Fibroblast of pulmonary artery (primary cell): ENCODE data around the gene PSAP.
A peak's percentile ranks its signal among the peaks of the same experiment; 100 is the strongest.

Experiments used
- DNase-seq: peaks from one replicate; pipeline ENCODE4 v3.0.0-alpha.2; 2010; ENCODE audit warnings: low read depth
- H3K4me3 ChIP-seq: replicated peaks from 2 replicates; pipeline ENCODE4 v1.5.1; 2011; ENCODE audit warnings: low read depth, mild to moderate bottlenecking, control low read depth, low read length, moderate library complexity
- CTCF ChIP-seq: IDR thresholded peaks from 2 replicates; pipeline ENCODE4 v1.5.1; 2011; ENCODE audit warnings: mild to moderate bottlenecking, control low read depth, low read length, inconsistent platforms; ENCODE audit errors: missing control alignments

Gene PSAP

GRCh38 chr10:71829171-71829570 lies 21.9 kb downstream of the PSAP start:
- DNase-seq = peak; percentile 40
- TF ChIP-seq CTCF = no peak

DNA sequence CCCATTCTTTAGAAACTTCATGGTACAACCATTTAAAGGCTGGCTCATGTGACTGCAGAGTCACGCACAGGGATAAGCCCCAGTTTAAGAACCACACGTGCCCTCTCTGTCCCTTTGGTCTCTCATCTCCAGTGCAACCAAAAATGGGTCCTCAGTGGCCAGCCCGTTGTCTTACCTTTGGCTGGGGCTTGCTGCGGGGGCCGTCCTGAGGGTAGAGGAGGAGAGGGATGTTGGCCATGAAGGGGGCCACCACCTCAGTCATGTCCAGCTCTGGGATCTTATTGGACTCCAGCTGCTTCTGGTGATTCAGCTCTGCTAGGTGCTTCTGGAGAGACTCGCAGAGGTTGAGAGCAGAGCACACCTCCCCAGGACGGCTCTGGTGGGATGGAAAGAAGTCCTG lies 22.3 kb downstream of the PSAP start:
- TF ChIP-seq CTCF = no peak
- no peak overlapping the region for H3K4me3 ChIP-seq
- DNase-seq = no peak

More at GRCh38 chr10:71829171-71829570, 21.9 kb downstream of the PSAP start:
- no peak overlapping the region for H3K4me3 ChIP-seq

- TF ChIP-seq CTCF = no peak
- no peak for DNase-seq
- H3K4me3 ChIP-seq = no peak overlapping the region
Measured at GRCh38 chr10:71827852-71828251, 23.2 kb downstream of the PSAP start.

DNA sequence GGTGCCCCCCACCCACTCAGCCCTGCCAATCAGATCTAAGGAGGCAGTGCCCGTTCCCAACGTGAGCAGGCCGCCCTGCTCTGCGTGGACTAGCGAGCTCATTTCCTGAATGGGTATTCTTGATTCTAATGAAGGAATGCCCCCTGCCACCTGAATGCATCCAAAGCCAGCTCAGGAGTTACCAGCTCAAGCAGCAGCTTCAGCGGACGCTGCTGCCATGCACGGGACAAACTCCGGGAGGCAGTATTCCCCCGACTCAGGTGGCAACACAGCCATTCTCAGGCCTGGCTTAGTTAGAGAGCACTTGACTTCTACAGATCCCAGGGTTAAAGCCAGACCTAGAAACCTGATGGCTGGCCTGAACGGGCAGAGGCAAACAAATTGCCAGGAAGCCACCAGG lies 25.8 kb downstream of the PSAP start:
- DNase-seq = no peak
- no peak for TF ChIP-seq CTCF

GRCh38 chr10:71824333-71824732 lies 26.7 kb downstream of the PSAP start:
- H3K4me3 ChIP-seq = no peak overlapping the region
- DNase-seq = no peak
- no peak for TF ChIP-seq CTCF

More for the DNA sequence above, 25.8 kb downstream of the PSAP start:
- no peak overlapping the region for H3K4me3 ChIP-seq

- no peak for DNase-seq
- no peak for TF ChIP-seq CTCF
- no peak overlapping the region for H3K4me3 ChIP-seq
Measured at GRCh38 chr10:71823356-71823755, 27.7 kb downstream of the PSAP start.

DNA sequence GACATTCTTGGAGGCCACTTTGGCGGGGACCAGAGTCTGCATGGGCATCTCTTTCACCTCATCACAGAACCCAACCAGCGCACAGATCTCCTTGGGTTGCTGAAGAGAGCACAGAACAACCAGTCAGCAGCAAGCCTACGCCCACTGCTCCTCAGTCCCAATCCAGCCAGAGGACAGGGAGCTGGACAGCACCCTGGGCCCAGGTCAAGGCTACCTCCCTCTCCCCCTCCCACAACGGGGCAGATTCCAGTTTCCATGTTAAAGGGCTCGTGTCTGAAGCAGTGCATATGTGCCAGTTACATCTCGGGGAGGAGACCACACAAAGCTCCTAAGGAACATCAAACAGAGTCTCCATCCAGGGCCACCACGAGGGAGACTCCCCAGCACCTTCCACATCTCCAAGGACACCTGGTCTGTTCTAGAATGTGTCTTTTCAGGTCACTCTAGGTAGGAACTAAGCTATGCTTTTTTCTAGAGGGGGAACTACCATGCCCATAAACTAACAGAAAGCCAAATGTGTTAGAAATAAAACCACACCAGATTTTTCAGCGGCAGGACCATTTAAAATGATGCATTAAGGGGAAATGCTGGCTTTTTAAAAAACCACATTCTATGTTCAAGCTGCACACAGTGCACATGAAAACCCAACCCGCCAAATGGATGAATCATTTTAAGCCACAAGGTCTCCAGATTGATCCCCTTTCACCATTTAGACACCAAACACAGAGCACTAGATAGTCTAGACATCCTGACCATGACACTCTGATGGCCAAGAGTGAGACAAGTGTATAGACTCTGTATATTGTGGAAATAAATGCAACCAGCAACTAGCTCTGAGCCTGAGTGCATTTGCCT lies 28.9 kb downstream of the PSAP start:
- DNase-seq = no peak
- no peak for TF ChIP-seq CTCF
- H3K4me3 ChIP-seq = no peak overlapping the region
